ENCODE results near the gene EYA4. TPM values are rescaled to one million over a fixed set of nuclear protein-coding genes. Genes with fewer than 3 reads are reported as not detected.

Gene EYA4
- total and polyA plus RNA-seq, 3 experiments from 2014 or later, result not detected

DNA sequence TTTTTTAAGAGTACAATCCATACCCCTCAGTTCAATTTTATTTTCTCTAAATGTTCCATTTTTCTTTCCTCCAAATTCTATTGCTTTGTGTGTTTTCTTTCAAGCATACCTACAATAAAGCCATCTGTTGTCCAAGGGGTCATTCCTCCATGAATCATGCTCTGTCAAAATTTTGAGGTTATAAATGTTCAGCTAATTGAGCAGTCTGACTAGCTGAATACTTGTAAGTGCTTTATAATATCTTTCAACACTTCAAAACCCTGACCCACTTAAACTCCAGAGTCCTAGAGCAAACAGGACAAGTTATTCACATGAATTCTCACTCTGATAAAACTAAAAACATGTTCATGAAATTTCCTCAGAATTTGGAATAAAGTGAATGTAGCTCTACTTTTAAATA lies 33.4 kb upstream of the EYA4 start:
- no peaks in the 10 kb centered on the region for H3K27me3 Mint-ChIP-seq
- no peak for DNase-seq
- no peaks in the 10 kb centered on the region for H3K27me3 ChIP-seq (ENCODE audit: insufficient read depth, low read length, poor library complexity, severe bottlenecking)
- no peaks in the 10 kb centered on the region for H3K36me3 ChIP-seq (ENCODE audit: insufficient read depth, low read length)
- POLR2A ChIA-PET, result no interaction called here
- H3K9me3 Mint-ChIP-seq, result peaks cover 0 to 6% (median 2%) of the 10 kb centered on the region in 5 donors
- H3K27ac Mint-ChIP-seq, result no peak overlapping the region
- no peaks in the 10 kb centered on the region for H3K9me3 ChIP-seq (ENCODE audit: low read length)
- CTCF ChIA-PET, result no interaction called here
- no peaks in the 10 kb centered on the region for H3K4me1 Mint-ChIP-seq
- H3K4me1 ChIP-seq (ENCODE audit: insufficient read depth, low read length), result no peaks in the 10 kb centered on the region
- H3K4me3 Mint-ChIP-seq, result no peak overlapping the region
- no peaks in the 10 kb centered on the region for H3K36me3 Mint-ChIP-seq
- H3K4me3 ChIP-seq (ENCODE audit: low read length), result no peak overlapping the region
- H3K27ac ChIP-seq (ENCODE audit: low read depth, low read length), result no peak overlapping the region

DNA sequence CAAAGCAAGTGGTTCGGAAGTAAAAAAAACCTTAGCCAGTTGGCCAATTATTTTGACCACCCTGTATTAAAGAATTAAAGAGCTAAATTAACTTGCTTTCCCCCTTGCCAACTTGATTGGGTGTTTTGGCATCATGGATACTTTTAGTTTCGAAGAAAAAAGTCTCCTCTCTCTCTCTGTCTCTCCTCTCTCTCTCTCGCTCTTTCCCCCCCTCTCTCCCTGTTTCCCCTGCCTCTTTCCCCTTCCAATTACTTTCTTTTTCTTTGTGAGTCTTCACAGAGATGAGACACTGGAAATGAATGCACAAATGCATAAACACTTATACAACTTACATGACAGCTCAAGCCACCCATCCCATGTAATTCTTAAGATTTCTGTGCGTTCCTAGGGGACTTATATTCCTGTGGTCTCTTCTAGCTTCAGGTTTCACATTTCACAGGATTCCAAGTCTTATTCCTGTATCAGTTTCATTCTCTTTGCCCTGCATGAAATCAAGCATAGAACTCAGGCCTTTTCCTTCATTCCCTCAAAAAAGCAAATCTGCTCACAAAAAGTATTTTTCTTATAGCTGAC lies 32.9 kb upstream of the EYA4 start:
- peaks cover 0 to 6% (median 2%) of the 10 kb centered on the region in 5 donors for H3K9me3 Mint-ChIP-seq
- Histone ChIP-seq H3K4me1 (ENCODE audit: insufficient read depth, low read length) (no peaks in the 10 kb centered on the region), H3K27me3 (ENCODE audit: insufficient read depth, low read length, poor library complexity, severe bottlenecking) (no peaks in the 10 kb centered on the region), H3K27ac (ENCODE audit: low read depth, low read length) (no peak overlapping the region), H3K36me3 (ENCODE audit: insufficient read depth, low read length) (no peaks in the 10 kb centered on the region), H3K4me3 (ENCODE audit: low read length) (no peak overlapping the region), H3K9me3 (ENCODE audit: low read length) (no peaks in the 10 kb centered on the region)
- no peaks in the 10 kb centered on the region for H3K4me1 Mint-ChIP-seq
- CTCF ChIA-PET, result no interaction called here
- H3K27me3 Mint-ChIP-seq, result no peaks in the 10 kb centered on the region
- H3K36me3 Mint-ChIP-seq, result no peaks in the 10 kb centered on the region
- H3K27ac Mint-ChIP-seq, result no peak overlapping the region
- no peak overlapping the region for H3K4me3 Mint-ChIP-seq
- POLR2A ChIA-PET, result no interaction called here
- no peak for DNase-seq

DNA sequence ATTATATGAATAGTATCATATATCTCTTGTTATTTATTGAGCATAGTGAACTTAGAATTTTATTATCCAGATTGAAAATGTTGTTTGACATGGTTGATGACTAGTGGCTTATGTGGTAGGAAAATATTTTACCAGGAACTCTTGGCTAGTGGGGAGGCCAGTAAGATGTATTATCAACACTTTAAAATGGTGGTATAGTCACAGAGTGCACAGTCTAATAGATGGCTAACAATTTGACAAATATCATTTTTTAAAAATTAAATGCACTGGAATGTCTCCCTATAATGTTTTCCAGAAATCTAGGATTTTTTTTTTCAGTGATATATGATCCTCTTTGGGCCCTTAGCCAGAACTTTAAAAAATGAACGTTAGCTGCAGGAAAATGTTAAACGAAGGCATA lies 26.9 kb upstream of the EYA4 start:
- Histone ChIP-seq H3K36me3 (ENCODE audit: insufficient read depth, low read length) (no peaks in the 10 kb centered on the region), H3K9me3 (ENCODE audit: low read length) (no peaks in the 10 kb centered on the region), H3K4me1 (ENCODE audit: insufficient read depth, low read length) (no peaks in the 10 kb centered on the region), H3K27me3 (ENCODE audit: insufficient read depth, low read length, poor library complexity, severe bottlenecking) (no peaks in the 10 kb centered on the region), H3K27ac (ENCODE audit: low read depth, low read length) (no peak overlapping the region), H3K4me3 (ENCODE audit: low read length) (no peak overlapping the region)
- no peak overlapping the region for H3K27ac Mint-ChIP-seq
- no peaks in the 10 kb centered on the region for H3K36me3 Mint-ChIP-seq
- H3K9me3 Mint-ChIP-seq, result peaks cover 0 to 11% (median 0%) of the 10 kb centered on the region in 5 donors
- CTCF ChIA-PET, result no interaction called here
- POLR2A ChIA-PET, result no interaction called here
- no peak overlapping the region for H3K4me3 Mint-ChIP-seq
- no peaks in the 10 kb centered on the region for H3K4me1 Mint-ChIP-seq
- no peaks in the 10 kb centered on the region for H3K27me3 Mint-ChIP-seq
- DNase-seq, result no peak

DNA sequence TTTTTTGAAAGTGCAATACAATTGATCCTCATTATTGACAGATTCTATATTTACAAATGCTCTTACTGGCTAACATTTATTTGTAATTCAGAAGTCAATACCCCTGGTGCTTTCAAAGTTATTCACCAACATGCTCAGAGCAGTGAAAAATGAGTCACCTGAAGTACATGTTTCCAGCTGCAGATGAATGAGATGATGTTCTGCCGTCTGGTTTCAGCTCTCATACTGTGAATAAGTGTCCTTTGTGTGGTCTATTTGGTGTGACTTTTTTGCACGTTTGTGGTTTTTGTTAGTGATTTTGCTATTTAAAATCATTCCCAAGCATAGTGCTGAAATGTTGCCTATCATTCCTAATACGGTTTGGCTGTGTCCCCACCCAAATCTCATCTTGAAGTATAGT lies 22.3 kb upstream of the EYA4 start:
- H3K4me1 Mint-ChIP-seq, result no peaks in the 10 kb centered on the region
- no peak overlapping the region for H3K27ac Mint-ChIP-seq
- H3K36me3 ChIP-seq (ENCODE audit: insufficient read depth, low read length), result no peaks in the 10 kb centered on the region
- peaks cover 0 to 5% (median 0%) of the 10 kb centered on the region in 5 donors for H3K9me3 Mint-ChIP-seq
- ChIA-PET CTCF (no interaction called here), POLR2A (no interaction called here)
- no peak overlapping the region for H3K4me3 ChIP-seq (ENCODE audit: low read length)
- H3K9me3 ChIP-seq (ENCODE audit: low read length), result no peaks in the 10 kb centered on the region
- H3K4me3 Mint-ChIP-seq, result no peak overlapping the region
- H3K27me3 Mint-ChIP-seq, result no peaks in the 10 kb centered on the region
- no peaks in the 10 kb centered on the region for H3K27me3 ChIP-seq (ENCODE audit: insufficient read depth, low read length, poor library complexity, severe bottlenecking)
- H3K36me3 Mint-ChIP-seq, result no peaks in the 10 kb centered on the region
- no peaks in the 10 kb centered on the region for H3K4me1 ChIP-seq (ENCODE audit: insufficient read depth, low read length)
- no peak for DNase-seq
- H3K27ac ChIP-seq (ENCODE audit: low read depth, low read length), result no peak overlapping the region

DNA sequence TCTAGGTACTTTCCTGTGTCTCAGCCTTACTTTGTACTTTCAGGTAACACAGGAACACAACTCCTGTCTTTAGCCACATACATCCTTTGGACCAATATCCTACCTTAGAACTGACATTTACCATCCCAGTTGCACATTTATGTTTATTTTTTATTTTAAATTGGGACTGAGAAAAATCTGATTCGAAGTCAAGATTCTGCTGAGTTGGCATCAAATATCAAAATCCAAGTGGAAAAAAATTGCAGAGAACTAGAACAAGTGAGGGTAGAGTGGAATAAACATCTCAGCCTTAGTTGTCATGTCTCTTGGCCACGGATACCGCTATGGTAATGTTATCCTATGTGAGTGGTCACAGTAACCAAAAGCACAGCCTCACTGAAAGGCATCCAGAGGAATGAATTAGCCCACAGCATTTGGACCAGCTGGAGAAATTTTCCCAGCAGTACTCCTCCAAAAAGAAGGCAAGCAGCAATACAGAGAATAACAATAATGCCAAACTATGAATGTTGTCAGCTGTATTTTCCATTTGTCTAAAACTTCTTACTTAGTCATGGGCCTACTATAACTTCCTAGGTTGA lies 17.6 kb upstream of the EYA4 start:
- CTCF ChIA-PET, result no interaction called here
- Histone ChIP-seq H3K36me3 (ENCODE audit: insufficient read depth, low read length) (no peaks in the 10 kb centered on the region), H3K4me1 (ENCODE audit: insufficient read depth, low read length) (no peaks in the 10 kb centered on the region), H3K27me3 (ENCODE audit: insufficient read depth, low read length, poor library complexity, severe bottlenecking) (no peaks in the 10 kb centered on the region), H3K9me3 (ENCODE audit: low read length) (no peaks in the 10 kb centered on the region), H3K27ac (ENCODE audit: low read depth, low read length) (no peak overlapping the region), H3K4me3 (ENCODE audit: low read length) (no peak overlapping the region)
- no peak overlapping the region for H3K27ac Mint-ChIP-seq
- H3K36me3 Mint-ChIP-seq, result no peaks in the 10 kb centered on the region
- POLR2A ChIA-PET, result no interaction called here
- H3K4me3 Mint-ChIP-seq, result no peak overlapping the region
- no peaks in the 10 kb centered on the region for H3K27me3 Mint-ChIP-seq
- H3K9me3 Mint-ChIP-seq, result peaks cover 0 to 3% (median 0%) of the 10 kb centered on the region in 5 donors
- DNase-seq, result no peak
- H3K4me1 Mint-ChIP-seq, result no peaks in the 10 kb centered on the region

DNA sequence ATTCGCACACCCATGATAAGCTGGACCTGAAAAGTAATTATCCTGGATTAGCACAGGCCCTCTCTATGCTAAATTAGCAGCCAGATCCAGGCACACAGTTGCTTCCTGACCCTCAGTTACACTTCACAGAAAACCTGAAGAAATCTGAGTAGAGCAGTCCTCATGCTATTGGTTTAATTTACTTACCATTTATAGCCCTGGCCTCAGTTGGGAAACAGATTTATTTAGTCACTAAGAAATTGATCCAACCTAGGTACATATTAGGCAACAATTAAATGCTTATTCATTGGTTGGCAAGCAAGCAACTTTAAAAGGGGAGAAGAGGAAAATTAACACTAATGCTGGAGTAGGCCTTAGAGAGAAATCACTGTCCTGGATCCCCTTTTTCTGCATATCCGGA lies 15.6 kb upstream of the EYA4 start:
- Mint-ChIP-seq H3K4me3 (no peak overlapping the region), H3K9me3 (peaks cover 0 to 3% (median 0%) of the 10 kb centered on the region in 5 donors), H3K27me3 (no peaks in the 10 kb centered on the region), H3K27ac (no peak overlapping the region), H3K4me1 (no peaks in the 10 kb centered on the region), H3K36me3 (no peaks in the 10 kb centered on the region)
- ChIA-PET POLR2A (no interaction called here), CTCF (no interaction called here)
- Histone ChIP-seq H3K4me3 (ENCODE audit: low read length) (no peak overlapping the region), H3K9me3 (ENCODE audit: low read length) (no peaks in the 10 kb centered on the region), H3K27me3 (ENCODE audit: insufficient read depth, low read length, poor library complexity, severe bottlenecking) (no peaks in the 10 kb centered on the region), H3K4me1 (ENCODE audit: insufficient read depth, low read length) (no peaks in the 10 kb centered on the region), H3K27ac (ENCODE audit: low read depth, low read length) (no peak overlapping the region), H3K36me3 (ENCODE audit: insufficient read depth, low read length) (no peaks in the 10 kb centered on the region)
- no peak for DNase-seq

DNA sequence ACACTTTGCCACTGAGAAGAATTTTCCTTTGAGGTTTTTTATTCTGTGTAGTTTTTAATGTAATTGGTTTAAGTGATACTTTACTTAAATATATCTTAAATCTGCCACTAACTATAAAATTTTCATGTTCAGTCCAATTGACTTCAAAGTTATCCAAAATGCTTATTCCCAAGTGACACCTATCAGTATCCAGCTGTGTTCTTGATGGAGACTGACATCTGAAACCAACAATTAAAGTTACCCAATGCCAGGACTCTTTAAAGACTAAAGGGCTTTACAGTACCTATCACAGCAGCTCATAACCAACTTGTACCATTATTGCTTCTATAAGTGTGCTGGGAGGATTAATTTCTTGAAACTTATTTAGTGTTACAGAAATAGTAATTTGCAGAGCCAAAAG lies 13.8 kb upstream of the EYA4 start:
- peaks cover 0 to 7% (median 0%) of the 10 kb centered on the region in 5 donors for H3K9me3 Mint-ChIP-seq
- H3K4me1 Mint-ChIP-seq, result no peaks in the 10 kb centered on the region
- POLR2A ChIA-PET, result no interaction called here
- H3K9me3 ChIP-seq (ENCODE audit: low read length), result no peaks in the 10 kb centered on the region
- no peak for DNase-seq
- H3K27me3 ChIP-seq (ENCODE audit: insufficient read depth, low read length, poor library complexity, severe bottlenecking), result no peaks in the 10 kb centered on the region
- CTCF ChIA-PET, result no interaction called here
- H3K4me3 Mint-ChIP-seq, result no peak overlapping the region
- no peaks in the 10 kb centered on the region for H3K27me3 Mint-ChIP-seq
- no peaks in the 10 kb centered on the region for H3K4me1 ChIP-seq (ENCODE audit: insufficient read depth, low read length)
- H3K36me3 Mint-ChIP-seq, result peaks cover 0 to 1% (median 0%) of the 10 kb centered on the region in 3 donors
- H3K4me3 ChIP-seq (ENCODE audit: low read length), result no peak overlapping the region
- no peaks in the 10 kb centered on the region for H3K36me3 ChIP-seq (ENCODE audit: insufficient read depth, low read length)
- H3K27ac Mint-ChIP-seq, result no peak overlapping the region
- H3K27ac ChIP-seq (ENCODE audit: low read depth, low read length), result no peak overlapping the region

DNA sequence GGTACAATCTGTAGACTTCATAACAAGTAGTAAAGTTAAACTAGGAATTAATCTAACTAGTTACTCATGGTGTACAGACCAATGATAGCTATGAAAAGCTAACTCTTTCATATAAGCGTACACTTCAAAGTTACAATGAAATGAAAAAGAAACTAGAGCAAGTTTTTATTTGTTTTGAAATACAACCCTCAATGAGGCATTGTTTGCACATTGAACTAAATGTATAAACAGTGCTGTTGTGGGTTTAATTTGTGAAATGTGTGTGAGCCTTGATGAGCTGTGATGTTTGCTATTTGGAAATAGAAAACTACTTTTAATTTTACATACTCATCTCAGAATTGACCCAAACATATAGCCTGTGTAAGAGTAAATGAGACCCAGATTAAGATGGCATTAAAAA lies 11.1 kb upstream of the EYA4 start:
- H3K27ac ChIP-seq (ENCODE audit: low read depth, low read length), result no peak overlapping the region
- DNase-seq, result no peak
- no peaks in the 10 kb centered on the region for H3K27me3 ChIP-seq (ENCODE audit: insufficient read depth, low read length, poor library complexity, severe bottlenecking)
- Mint-ChIP-seq H3K4me3 (no peak overlapping the region), H3K27me3 (no peaks in the 10 kb centered on the region), H3K4me1 (no peaks in the 10 kb centered on the region), H3K9me3 (peaks cover 0 to 12% (median 0%) of the 10 kb centered on the region in 5 donors), H3K36me3 (peaks cover 0 to 1% (median 0%) of the 10 kb centered on the region in 3 donors), H3K27ac (no peak overlapping the region)
- no peaks in the 10 kb centered on the region for H3K4me1 ChIP-seq (ENCODE audit: insufficient read depth, low read length)
- ChIA-PET POLR2A (no interaction called here), CTCF (no interaction called here)
- H3K9me3 ChIP-seq (ENCODE audit: low read length), result no peaks in the 10 kb centered on the region
- no peaks in the 10 kb centered on the region for H3K36me3 ChIP-seq (ENCODE audit: insufficient read depth, low read length)
- no peak overlapping the region for H3K4me3 ChIP-seq (ENCODE audit: low read length)
